Lung microvascular endothelial cell (primary cell): ENCODE measurements around the gene PGPEP1. TPM values are rescaled to one million over a fixed set of nuclear protein-coding genes. Genes with fewer than 3 reads are reported as not detected.
A peak's percentile ranks its signal among the peaks of the same experiment; 100 is the strongest.
"Not testable (repeated sequence)": the region's sequence is repeated elsewhere in the genome, so short reads cannot be mapped to it uniquely, and the experiment has no call there.

Source experiments
- DNase-seq, 2 donors: peaks; one replicate each; pipeline versions ENCODE4 v3.0.0 to v3.0.0-alpha.2; 2010; ENCODE audit warnings: low read depth in 2 of 2
- total RNA-seq: library from RNA; depleted of rRNA; stranded (reverse); fragments of >200 nt; gene quantifications from 2 replicates; pipeline ENCODE4 v1.2.1, GENCODE V29; 2014

The PGPEP1 gene
- total RNA-seq, 1 donor from 2014 or later, result 12.1 TPM

- DNase-seq, result no peak
Observed at GRCh38 chr19:18330868-18331267, 9.5 kb upstream of the PGPEP1 start.

DNA sequence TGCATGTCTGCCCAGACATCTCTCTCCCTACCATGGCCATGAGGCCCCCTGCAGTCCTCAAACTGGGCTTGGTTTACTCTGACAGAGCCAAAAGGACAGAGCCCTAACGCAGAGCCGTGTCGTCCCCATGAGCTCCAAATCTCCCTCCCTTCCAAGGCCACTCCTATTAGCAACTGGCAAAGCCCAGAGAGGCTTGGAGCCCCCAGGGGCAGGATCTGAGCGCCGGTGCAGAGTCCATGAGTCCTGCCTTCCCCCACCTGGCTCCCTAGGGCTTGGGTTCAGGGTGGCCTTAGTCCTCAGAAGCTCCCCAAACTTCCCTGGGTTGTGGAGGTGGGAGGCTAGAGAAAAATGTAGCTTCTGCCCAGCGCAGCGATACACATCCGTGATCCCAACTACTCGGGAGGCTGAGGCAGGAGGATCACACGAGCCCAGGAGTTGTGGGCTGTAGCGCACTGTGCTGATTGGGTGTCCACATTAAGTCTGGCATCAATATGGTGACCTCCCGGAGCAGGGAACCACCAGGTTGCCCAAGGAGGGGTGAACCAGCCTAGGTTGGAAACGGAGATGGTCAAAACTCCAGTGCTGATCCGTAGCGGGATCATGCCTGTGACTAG is 7.4 kb upstream of the PGPEP1 start:
- no peak for DNase-seq

GRCh38 chr19:18333680-18334079 is 6.7 kb upstream of the PGPEP1 start:
- no peak for DNase-seq

GRCh38 chr19:18336121-18336520 is 4.3 kb upstream of the PGPEP1 start:
- DNase-seq, result no peak

- no peak for DNase-seq
Observed at GRCh38 chr19:18338541-18338940, 1.9 kb upstream of the PGPEP1 start.

GRCh38 chr19:18339723-18340122 is 675 bp upstream of the PGPEP1 start:
- DNase-seq, result no peak

GRCh38 chr19:18340990-18341868 is 831 bp downstream of the PGPEP1 start:
- peak in 1 of 2 donors; percentile 45 for DNase-seq

- no peak for DNase-seq
Observed at GRCh38 chr19:18342090-18342632, 1.8 kb downstream of the PGPEP1 start.

GRCh38 chr19:18344582-18344950 is 4.2 kb downstream of the PGPEP1 start:
- DNase-seq, result no peak

- DNase-seq, result no peak
Observed at GRCh38 chr19:18345296-18345695, 4.9 kb downstream of the PGPEP1 start.

DNA sequence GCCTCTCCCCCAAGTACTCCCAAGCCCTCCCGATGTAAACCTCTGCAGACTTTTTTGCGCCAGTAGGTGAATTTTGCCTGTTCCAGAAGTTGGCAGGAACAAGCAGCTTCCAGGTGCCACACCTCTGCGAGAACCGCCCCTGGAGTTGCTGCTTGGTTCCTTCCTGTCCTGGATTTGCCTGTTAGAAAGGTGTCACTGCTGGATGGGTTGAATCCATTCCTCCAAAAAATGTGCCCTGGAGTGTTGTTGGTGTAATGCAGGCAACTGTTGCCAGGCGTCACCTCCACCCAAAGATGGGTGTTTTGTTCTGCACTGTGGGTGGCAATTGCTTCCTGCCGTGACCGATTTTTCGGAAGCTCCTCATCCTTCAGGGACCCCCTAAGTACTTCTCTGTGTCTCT is 5.7 kb downstream of the PGPEP1 start:
- no peak for DNase-seq

DNA sequence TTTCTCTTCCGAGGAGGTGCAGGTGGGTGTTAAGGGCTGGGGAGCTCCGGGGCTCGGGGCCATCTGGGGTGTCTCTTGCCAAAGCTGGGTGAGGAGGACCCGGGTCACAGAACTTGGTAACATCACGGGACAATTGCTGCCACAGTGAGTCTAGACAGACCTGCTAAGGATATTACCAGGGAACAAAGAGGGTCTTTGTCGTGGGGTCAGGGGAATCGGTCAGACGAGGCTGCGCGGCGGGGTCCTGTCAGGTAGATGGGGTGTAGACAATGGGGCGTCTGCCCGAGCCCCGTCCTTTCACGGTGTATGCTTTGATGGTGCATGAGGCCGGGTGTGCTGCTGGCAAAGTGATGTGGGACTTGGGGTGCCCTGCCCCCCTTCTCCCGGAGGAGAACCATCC is 7.8 kb downstream of the PGPEP1 start:
- DNase-seq, result no peak

- not testable (repeated sequence) for DNase-seq
Observed at GRCh38 chr19:18348818-18349339, 8.5 kb downstream of the PGPEP1 start.

GRCh38 chr19:18349524-18350128 is 9.2 kb downstream of the PGPEP1 start:
- peak; percentile 74 to 82 for DNase-seq

DNA sequence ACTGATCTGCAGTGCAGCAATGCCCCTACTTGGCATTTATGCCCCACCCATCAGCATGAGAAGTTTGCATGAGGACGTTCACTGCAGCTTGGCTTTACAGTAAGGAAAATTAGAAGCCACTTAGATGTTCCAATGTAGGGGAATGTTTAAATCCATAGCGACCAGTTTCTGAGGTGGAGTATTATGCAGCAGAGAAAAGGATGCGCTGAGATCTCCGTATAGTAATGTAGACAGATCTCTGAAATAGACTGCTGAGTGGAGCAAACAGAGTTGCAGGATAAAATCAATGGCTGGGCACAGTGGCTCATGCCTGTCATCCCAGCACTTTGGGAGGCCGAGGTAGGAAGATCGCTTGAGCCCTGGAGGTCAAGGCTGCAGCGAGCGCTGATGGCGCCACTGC is 10.1 kb downstream of the PGPEP1 start:
- no peak for DNase-seq

DNA sequence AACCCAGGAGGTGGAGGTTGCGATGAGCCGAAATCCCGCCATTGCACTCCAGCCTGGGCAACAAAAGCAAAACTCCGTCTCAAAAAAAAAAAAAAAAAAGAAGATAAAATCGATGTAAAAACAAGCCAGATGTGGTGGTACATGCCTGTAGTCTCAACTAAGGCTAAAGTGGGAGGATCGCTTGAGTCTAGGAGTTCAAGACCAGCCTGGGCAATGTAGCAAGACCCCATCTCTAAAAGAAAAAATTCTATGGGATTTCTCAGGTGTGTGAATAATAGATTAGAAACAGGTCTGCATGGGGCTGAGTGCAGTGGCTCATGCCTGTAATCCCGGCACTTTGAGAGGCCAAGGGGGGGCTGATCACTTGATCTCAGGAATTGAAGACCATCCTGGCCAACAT is 11.1 kb downstream of the PGPEP1 start:
- DNase-seq, result no peak

DNA sequence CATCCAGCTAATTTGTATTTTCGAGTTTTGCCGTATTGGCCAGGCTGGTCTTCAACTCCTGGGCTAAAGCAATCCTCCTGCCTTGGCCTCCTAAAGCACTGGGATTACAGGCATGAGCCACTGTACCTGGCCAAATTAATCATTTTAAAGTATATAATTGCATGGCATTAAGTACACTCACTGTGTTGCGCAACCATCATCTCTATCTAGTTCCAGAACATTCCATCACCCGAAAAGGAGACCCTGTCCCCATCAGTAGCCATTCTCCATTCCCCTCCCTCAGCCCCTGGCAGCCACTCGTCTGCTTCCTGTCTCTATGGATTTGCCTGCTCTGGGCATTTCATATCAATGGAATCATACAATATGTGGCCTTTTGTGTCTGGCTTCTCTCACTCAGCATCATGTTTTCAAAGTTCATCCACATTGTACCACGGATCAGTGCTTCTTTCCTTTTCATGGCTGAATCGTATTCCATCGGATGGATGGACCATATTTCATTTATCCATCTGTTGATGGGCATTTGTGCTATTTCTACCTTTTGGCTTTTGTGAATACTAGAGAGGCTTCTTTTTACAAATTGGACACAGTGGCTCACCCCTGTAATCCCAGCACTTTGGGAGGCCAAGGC is 13.1 kb downstream of the PGPEP1 start:
- no peak for DNase-seq

DNA sequence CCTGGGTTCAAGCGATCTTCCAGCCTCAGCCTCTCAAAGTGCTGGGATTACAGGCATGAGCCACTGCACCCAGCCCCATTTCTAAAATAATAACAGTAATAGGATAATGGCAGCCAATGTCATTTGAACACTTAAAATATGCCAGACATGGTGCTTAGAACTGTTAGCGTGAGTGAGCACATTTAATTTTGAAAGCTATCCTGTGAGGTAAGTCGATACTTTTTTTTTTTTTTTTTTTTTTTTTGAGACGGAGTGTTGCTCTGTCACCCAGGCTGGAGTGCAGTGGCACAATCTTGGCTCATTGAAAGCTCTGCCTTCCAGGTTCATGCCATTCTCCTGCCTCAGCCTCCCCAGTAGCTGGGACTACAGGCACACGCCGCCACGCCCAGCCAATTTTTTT is 14.3 kb downstream of the PGPEP1 start:
- not testable (repeated sequence) for DNase-seq

- no peak for DNase-seq
Observed at GRCh38 chr19:18357041-18357440, 16.6 kb downstream of the PGPEP1 start.

GRCh38 chr19:18361646-18362045 is 21.2 kb downstream of the PGPEP1 start:
- peak in 1 of 2 donors; percentile 74 for DNase-seq

GRCh38 chr19:18362934-18363542 is 22.6 kb downstream of the PGPEP1 start:
- DNase-seq, result no peak
